Uterus (tissue), 4 donors: ENCODE measurements around the gene RRAD. TPM values are rescaled to one million over a fixed set of nuclear protein-coding genes. Genes with fewer than 3 reads are reported as not detected.

Source experiments
- DNase-seq, 2 donors: peaks; one replicate each; pipeline ENCODE4 v3.0.0-alpha.2; 2019 to 2020
- H3K27ac ChIP-seq, 2 donors: fragments of 200-600 bp; sonication (generic); 1 replicate in 1 of 2; 2 replicates in 1 of 2; pipeline ENCODE4 v1.5.1; 2016 to 2018
- H3K27me3 ChIP-seq, 2 donors: fragments of 200-600 bp; sonication (generic); one replicate each; pipeline ENCODE4 v1.5.1; 2018 to 2019; ENCODE audit warnings: control low read depth in 1 of 2
- H3K36me3 ChIP-seq, 2 donors: fragments of 200-600 bp; sonication (generic); one replicate each; pipeline ENCODE4 v1.5.1; 2019; ENCODE audit warnings: control low read depth in 1 of 2
- H3K4me1 ChIP-seq, 2 donors: fragments of 200-600 bp; sonication (generic); one replicate each; pipeline ENCODE4 v1.5.1; 2018 to 2019; ENCODE audit warnings: control low read depth in 1 of 2
- H3K4me3 ChIP-seq, 2 donors: fragments of 200-600 bp; sonication (generic); 1 replicate in 1 of 2; 2 replicates in 1 of 2; pipeline ENCODE4 v1.5.1; 2018 to 2019; ENCODE audit warnings: mild to moderate bottlenecking in 1 of 2
- H3K9me3 ChIP-seq, 2 donors: fragments of 200-600 bp; sonication (generic); one replicate each; pipeline ENCODE4 v1.5.1; 2019; ENCODE audit warnings: control low read depth in 1 of 2
- CTCF ChIP-seq, 4 experiments: fragments of 200-600 bp in 2 of 4; fragments of 450-650 bp in 2 of 4; sonication (generic) in 2 of 4; IDR thresholded peaks; one replicate each; pipeline ENCODE4 v1.5.1; 2016 to 2019; ENCODE audit warnings: antibody characterized with exemption in 4 of 4, mild to moderate bottlenecking in 2 of 4, moderate library complexity in 1 of 4
- POLR2A ChIP-seq, 2 donors: fragments of 450-650 bp; IDR thresholded peaks; one replicate each; pipeline ENCODE4 v1.6.1; 2016; ENCODE audit warnings: antibody characterized with exemption in 2 of 2, mild to moderate bottlenecking in 1 of 2, moderate library complexity in 1 of 2
- intact Hi-C: fragments of 100-400 bp; cut with DNase I; formaldehyde crosslinking; loops from one replicate; pipeline ENCODE4 v1.15.1; 2023; ENCODE audit warnings: low total_unique reads
- total RNA-seq, 4 donors: library from RNA; depleted of rRNA in 3 of 4; stranded (reverse); fragments of >200 nt in 3 of 4; gene quantifications; one replicate each; pipeline versions ENCODE4 v1.1.0 to v1.2.4, GENCODE V29; 2014 to 2023
- donor health status: DM: yes; HTN: yes; CAD: no.

The RRAD gene
- total RNA-seq, 4 donors from 2014 or later = 7.5 to 32.8 (median 18.8) TPM

- Histone ChIP-seq H3K4me3 (no peak overlapping the region), H3K36me3 (no peaks in the 10 kb centered on the region), H3K4me1 (no peaks in the 10 kb centered on the region), H3K27ac (no peak overlapping the region), H3K27me3 (no peaks in the 10 kb centered on the region), H3K9me3 (no peaks in the 10 kb centered on the region)
- intact Hi-C loops = no loop called here
- no peak for TF ChIP-seq CTCF (IDR thresholded peaks at IDR 0.05)
- TF ChIP-seq POLR2A (IDR thresholded peaks at IDR 0.05) = no peak
- no peak for DNase-seq
Observed at GRCh38 chr16:66917741-66918140, 7.6 kb downstream of the RRAD start.

- DNase-seq = no peak
- no peaks in the 10 kb centered on the region for H3K9me3 ChIP-seq
- no peaks in the 10 kb centered on the region for H3K4me1 ChIP-seq
- H3K27me3 ChIP-seq = no peaks in the 10 kb centered on the region
- no peak overlapping the region for H3K27ac ChIP-seq
- intact Hi-C loops = no loop called here
- TF ChIP-seq CTCF (IDR thresholded peaks at IDR 0.05) = no peak
- no peak for TF ChIP-seq POLR2A (IDR thresholded peaks at IDR 0.05)
- no peaks in the 10 kb centered on the region for H3K36me3 ChIP-seq
- H3K4me3 ChIP-seq = no peak overlapping the region
Observed at GRCh38 chr16:66916518-66916917, 8.8 kb downstream of the RRAD start.

GRCh38 chr16:66915041-66915440 lies 10.3 kb downstream of the RRAD start:
- no peaks in the 10 kb centered on the region for H3K9me3 ChIP-seq
- DNase-seq = no peak
- no peaks in the 10 kb centered on the region for H3K4me1 ChIP-seq
- no peaks in the 10 kb centered on the region for H3K27me3 ChIP-seq
- no peaks in the 10 kb centered on the region for H3K36me3 ChIP-seq
- intact Hi-C loops = no loop called here
- H3K27ac ChIP-seq = no peak overlapping the region
- TF ChIP-seq POLR2A (IDR thresholded peaks at IDR 0.05) (no peak), CTCF (IDR thresholded peaks at IDR 0.05) (no peak)
- H3K4me3 ChIP-seq = no peak overlapping the region

GRCh38 chr16:66914541-66914940 lies 10.8 kb downstream of the RRAD start:
- intact Hi-C loops = no loop called here
- H3K36me3 ChIP-seq = no peaks in the 10 kb centered on the region
- H3K27ac ChIP-seq = no peak overlapping the region

GRCh38 chr16:66913711-66914110 lies 11.6 kb downstream of the RRAD start:
- no peak for DNase-seq
- Histone ChIP-seq H3K9me3 (no peaks in the 10 kb centered on the region), H3K4me3 (no peak overlapping the region), H3K4me1 (no peaks in the 10 kb centered on the region), H3K36me3 (no peaks in the 10 kb centered on the region), H3K27me3 (no peaks in the 10 kb centered on the region), H3K27ac (no peak overlapping the region)
- intact Hi-C loops = no loop called here
- TF ChIP-seq POLR2A (IDR thresholded peaks at IDR 0.05) (no peak), CTCF (IDR thresholded peaks at IDR 0.05) (no peak)

More at GRCh38 chr16:66914541-66914940, 10.8 kb downstream of the RRAD start:
- TF ChIP-seq CTCF (IDR thresholded peaks at IDR 0.05) = no peak
- TF ChIP-seq POLR2A (IDR thresholded peaks at IDR 0.05) = no peak
- Histone ChIP-seq H3K4me1 (no peaks in the 10 kb centered on the region), H3K9me3 (no peaks in the 10 kb centered on the region), H3K27me3 (no peaks in the 10 kb centered on the region), H3K4me3 (no peak overlapping the region)
- no peak for DNase-seq
